Measurements from ENCODE around the gene NUP85.

- no peak for TF ChIP-seq POLR2A (IDR thresholded peaks at IDR 0.05)
- no peak for TF ChIP-seq CTCF (IDR thresholded peaks at IDR 0.05)
Observed at GRCh38 chr17:75218131-75218530, 12.7 kb downstream of the NUP85 start.
